HG03175 (cell line): ENCODE measurements around the gene OR4F6.
"Not testable (repeated sequence)": the region's sequence is repeated elsewhere in the genome, so short reads cannot be mapped to it uniquely, and the experiment has no call there.

ENCODE experiments used
- ATAC-seq: cut with Tn5 transposase; IDR thresholded peaks from one replicate; pipeline ENCODE4 v1.9.1; 2021; ENCODE audit warnings: mild to moderate bottlenecking, moderate library complexity; ENCODE audit not compliant: unreplicated experiment

OR4F6 gene

GRCh38 chr15:101803209-101803608, at the start of gene OR4F6:
OR4F6 (plus strand) TSS chr15:101803509; CDS start chr15:101805720, 2,211 bp downstream.
- ATAC-seq = no peak

GRCh38 chr15:101764669-101765339, 38.5 kb upstream of the OR4F6 start:
- not testable (repeated sequence) for ATAC-seq

GRCh38 chr15:101765340-101765671, 38.0 kb upstream of the OR4F6 start:
- not testable (repeated sequence) for ATAC-seq

GRCh38 chr15:101765772-101766456, 37.4 kb upstream of the OR4F6 start:
- ATAC-seq = no peak

- not testable (repeated sequence) for ATAC-seq
Measured at GRCh38 chr15:101767083-101767640, 36.1 kb upstream of the OR4F6 start.

- ATAC-seq = no peak
Measured at GRCh38 chr15:101772921-101773320, 30.4 kb upstream of the OR4F6 start.

- no peak for ATAC-seq
Measured at GRCh38 chr15:101773496-101774100, 29.7 kb upstream of the OR4F6 start.

GRCh38 chr15:101775136-101775535, 28.2 kb upstream of the OR4F6 start:
- ATAC-seq = no peak

- ATAC-seq = not testable (repeated sequence)
Measured at GRCh38 chr15:101778576-101778975, 24.7 kb upstream of the OR4F6 start.

- ATAC-seq = not testable (repeated sequence)
Measured at GRCh38 chr15:101780225-101780624, 23.1 kb upstream of the OR4F6 start.

GRCh38 chr15:101781928-101782327, 21.4 kb upstream of the OR4F6 start:
- ATAC-seq = no peak

GRCh38 chr15:101784644-101785043, 18.7 kb upstream of the OR4F6 start:
- no peak for ATAC-seq

GRCh38 chr15:101786422-101786821, 16.9 kb upstream of the OR4F6 start:
- ATAC-seq = not testable (repeated sequence)

- ATAC-seq = not testable (repeated sequence)
Measured at GRCh38 chr15:101788001-101788400, 15.3 kb upstream of the OR4F6 start.

- not testable (repeated sequence) for ATAC-seq
Measured at GRCh38 chr15:101788503-101789269, 14.6 kb upstream of the OR4F6 start.

- not testable (repeated sequence) for ATAC-seq
Measured at GRCh38 chr15:101790748-101791147, 12.6 kb upstream of the OR4F6 start.

- ATAC-seq = not testable (repeated sequence)
Measured at GRCh38 chr15:101793981-101794380, 9.3 kb upstream of the OR4F6 start.

- no peak for ATAC-seq
Measured at GRCh38 chr15:101795455-101795854, 7.9 kb upstream of the OR4F6 start.

- ATAC-seq = no peak
Measured at GRCh38 chr15:101799665-101800064, 3.6 kb upstream of the OR4F6 start.

GRCh38 chr15:101801048-101801447, 2.3 kb upstream of the OR4F6 start:
- ATAC-seq = no peak

- no peak for ATAC-seq
Measured at GRCh38 chr15:101803676-101804075, 367 bp downstream of the OR4F6 start.
